DND-41 (cell line): ENCODE measurements around the gene CYP2J2.
"Not testable (repeated sequence)": the region's sequence is repeated elsewhere in the genome, so short reads cannot be mapped to it uniquely, and the experiment has no call there.

Source experiments
- ATAC-seq: fragments of 200-7000 bp; cut with Tn5 transposase; 3 replicates; pipeline ENCODE4 v1.9.1; 2021; ENCODE audit warnings: low read depth; ENCODE audit not compliant: insufficient read depth
- DNase-seq: peaks from one replicate; pipeline ENCODE4 v3.0.0-alpha.2; 2020
- H2AFZ ChIP-seq: 2 replicates; pipeline ENCODE4 v1.6.0; 2012; ENCODE audit warnings: low read depth, low read length
- H3K27ac ChIP-seq: 2 replicates; pipeline ENCODE4 v1.5.1; 2012; ENCODE audit warnings: low read length, inconsistent platforms
- H3K27me3 ChIP-seq: fragments of 200-600 bp; sonication (generic); 2 replicates; pipeline ENCODE4 v1.6.0; 2012; ENCODE audit warnings: low read length, mild to moderate bottlenecking, inconsistent platforms; ENCODE audit not compliant: insufficient read depth, poor library complexity
- H3K36me3 ChIP-seq: 2 replicates; pipeline ENCODE4 v1.5.1; 2012; ENCODE audit warnings: low read length, inconsistent platforms; ENCODE audit not compliant: insufficient read depth
- H3K4me1 ChIP-seq: 2 replicates; pipeline ENCODE4 v1.5.1; 2012; ENCODE audit warnings: mild to moderate bottlenecking, low read length; ENCODE audit not compliant: insufficient read depth
- H3K4me2 ChIP-seq: 2 replicates; pipeline ENCODE4 v1.6.0; 2012; ENCODE audit warnings: mild to moderate bottlenecking, moderate library complexity, low read length, inconsistent platforms; ENCODE audit not compliant: insufficient read depth
- H3K4me3 ChIP-seq, 2 experiments: fragments of 200-600 bp in 1 of 2; shearing (Covaris generic) in 1 of 2; 2 replicates each; pipeline ENCODE4 v1.5.1; 2012 to 2016; ENCODE audit warnings: inconsistent platforms in 2 of 2, low read length in 2 of 2, mild to moderate bottlenecking in 2 of 2, low read depth in 1 of 2, moderate library complexity in 1 of 2
- H3K79me2 ChIP-seq: 2 replicates; pipeline ENCODE4 v1.6.0; 2012; ENCODE audit warnings: low read length, inconsistent platforms; ENCODE audit not compliant: insufficient read depth
- H3K9ac ChIP-seq: 2 replicates; pipeline ENCODE4 v1.6.0; 2012; ENCODE audit warnings: low read depth, mild to moderate bottlenecking, inconsistent platforms, low read length, moderate library complexity
- H3K9me3 ChIP-seq: 2 replicates; pipeline ENCODE4 v1.5.1; 2012; ENCODE audit warnings: low read length, moderate library complexity, mild to moderate bottlenecking, inconsistent platforms; ENCODE audit not compliant: insufficient read depth, severe bottlenecking
- H4K20me1 ChIP-seq: 2 replicates; pipeline ENCODE4 v1.6.0; 2012; ENCODE audit warnings: low read length; ENCODE audit not compliant: insufficient read depth
- EZH2 ChIP-seq: IDR thresholded peaks from 3 replicates; pipeline ENCODE4 v1.6.1; 2012; ENCODE audit warnings: borderline replicate concordance, low read depth, mild to moderate bottlenecking, moderate library complexity, low read length, inconsistent platforms; ENCODE audit not compliant: severe bottlenecking
- TF ChIP-seq, protein P1 (sequence below): IDR thresholded peaks from 2 replicates; pipeline ENCODE4 v1.5.1; 2012; ENCODE audit warnings: borderline replicate concordance, low read length, moderate library complexity, mild to moderate bottlenecking; ENCODE audit not compliant: poor library complexity, severe bottlenecking; ENCODE audit errors: extremely low read depth

The CYP2J2 gene

DNA sequence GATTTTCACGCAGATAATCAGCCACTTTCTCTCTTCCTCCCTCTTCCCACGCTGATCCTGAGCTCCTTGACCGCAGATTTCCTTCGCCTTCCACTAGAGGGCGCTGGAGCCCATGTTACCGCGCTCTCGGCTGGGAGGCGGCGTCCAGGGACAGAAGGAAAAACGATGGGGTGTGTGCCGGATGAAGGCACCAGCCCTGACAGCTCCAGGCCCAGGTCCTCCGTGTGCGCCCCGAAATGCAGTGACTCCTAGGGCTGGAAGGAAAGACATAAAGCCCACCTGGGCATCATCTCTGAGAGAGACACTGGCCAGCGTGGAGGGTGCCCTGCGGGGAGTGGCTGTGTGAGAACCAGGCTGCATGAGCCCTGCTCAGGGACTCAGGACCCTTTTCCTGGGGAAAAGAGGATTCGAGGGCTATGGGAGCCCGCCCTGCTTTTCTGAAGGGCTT, 44.9 kb upstream of the CYP2J2 start:
- DNase-seq: peak; percentile 40
- Histone ChIP-seq H3K9ac (no peak overlapping the region), H4K20me1 (no peaks in the 10 kb centered on the region), H2AFZ (no peak overlapping the region), H3K4me2 (no peak overlapping the region), H3K36me3 (no peaks in the 10 kb centered on the region), H3K4me3 (no peak overlapping the region), H3K4me1 (no peaks in the 10 kb centered on the region), H3K9me3 (no peaks in the 10 kb centered on the region), H3K27ac (no peak overlapping the region), H3K27me3 (peaks cover 5% of the 10 kb centered on the region), H3K79me2 (no peaks in the 10 kb centered on the region)
- TF ChIP-seq, protein P1, sequence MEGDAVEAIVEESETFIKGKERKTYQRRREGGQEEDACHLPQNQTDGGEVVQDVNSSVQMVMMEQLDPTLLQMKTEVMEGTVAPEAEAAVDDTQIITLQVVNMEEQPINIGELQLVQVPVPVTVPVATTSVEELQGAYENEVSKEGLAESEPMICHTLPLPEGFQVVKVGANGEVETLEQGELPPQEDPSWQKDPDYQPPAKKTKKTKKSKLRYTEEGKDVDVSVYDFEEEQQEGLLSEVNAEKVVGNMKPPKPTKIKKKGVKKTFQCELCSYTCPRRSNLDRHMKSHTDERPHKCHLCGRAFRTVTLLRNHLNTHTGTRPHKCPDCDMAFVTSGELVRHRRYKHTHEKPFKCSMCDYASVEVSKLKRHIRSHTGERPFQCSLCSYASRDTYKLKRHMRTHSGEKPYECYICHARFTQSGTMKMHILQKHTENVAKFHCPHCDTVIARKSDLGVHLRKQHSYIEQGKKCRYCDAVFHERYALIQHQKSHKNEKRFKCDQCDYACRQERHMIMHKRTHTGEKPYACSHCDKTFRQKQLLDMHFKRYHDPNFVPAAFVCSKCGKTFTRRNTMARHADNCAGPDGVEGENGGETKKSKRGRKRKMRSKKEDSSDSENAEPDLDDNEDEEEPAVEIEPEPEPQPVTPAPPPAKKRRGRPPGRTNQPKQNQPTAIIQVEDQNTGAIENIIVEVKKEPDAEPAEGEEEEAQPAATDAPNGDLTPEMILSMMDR: peak; percentile 82
- no peak for TF ChIP-seq EZH2
- peak; percentile 76 for ATAC-seq

DNA sequence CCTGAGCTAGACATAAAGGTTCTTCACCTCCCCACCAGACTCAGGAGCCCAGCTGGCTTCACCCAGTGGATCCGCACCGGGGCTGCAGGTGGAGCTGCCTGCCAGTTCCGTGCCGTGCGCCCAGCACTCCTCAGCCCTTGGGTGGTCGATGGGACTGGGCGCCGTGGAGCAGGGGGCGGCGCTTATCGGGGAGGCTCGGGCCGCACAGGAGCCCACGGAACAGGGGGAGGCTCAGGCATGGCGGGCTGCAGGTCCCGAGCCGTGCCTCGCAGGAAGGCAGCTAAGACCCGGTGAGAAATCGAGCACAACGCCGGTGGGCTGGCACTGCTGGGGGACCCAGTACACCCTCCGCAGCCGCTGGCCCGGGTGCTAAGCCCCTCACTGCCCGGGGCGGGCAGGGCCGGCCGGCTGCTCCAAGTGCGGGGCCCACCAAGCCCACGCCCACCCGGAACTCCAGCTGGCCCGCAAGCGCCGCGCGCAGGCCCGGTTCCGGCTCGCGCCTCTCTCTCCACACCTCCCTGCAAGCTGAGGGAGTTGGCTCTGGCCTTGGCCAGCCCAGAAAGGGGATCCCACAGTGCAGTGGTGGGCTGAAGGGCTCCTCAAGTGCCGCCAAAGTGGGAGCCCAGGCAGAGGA, 43.1 kb upstream of the CYP2J2 start:
- not testable (repeated sequence) for H2AFZ ChIP-seq, H3K27me3 ChIP-seq, H3K79me2 ChIP-seq, H3K36me3 ChIP-seq, H3K4me1 ChIP-seq, H4K20me1 ChIP-seq, ATAC-seq, H3K4me3 ChIP-seq, DNase-seq, H3K9me3 ChIP-seq, H3K4me2 ChIP-seq, H3K9ac ChIP-seq, H3K27ac ChIP-seq

DNA sequence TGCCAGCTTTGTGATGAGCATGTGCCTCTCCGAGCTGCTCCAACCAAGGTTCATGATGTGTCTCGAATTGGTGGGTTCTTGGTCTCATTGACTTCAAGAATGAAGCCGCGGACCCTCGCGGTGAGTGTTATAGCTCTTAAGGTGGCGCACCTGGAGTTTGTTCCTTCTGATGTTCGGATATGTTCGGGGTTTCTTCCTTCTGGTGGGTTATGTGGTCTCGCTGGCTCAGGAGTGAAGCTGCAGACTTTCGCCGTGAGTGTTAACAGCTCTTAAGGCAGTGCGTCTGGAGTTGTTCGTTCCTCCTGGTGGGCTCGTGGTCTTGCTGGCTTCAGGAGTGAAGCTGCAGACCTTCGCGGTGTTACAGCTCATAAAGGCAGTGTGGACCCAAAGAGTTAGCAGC, 42.2 kb upstream of the CYP2J2 start:
- H3K79me2 ChIP-seq, H4K20me1 ChIP-seq, H3K4me3 ChIP-seq, H3K27me3 ChIP-seq, H3K36me3 ChIP-seq, H3K27ac ChIP-seq, H3K9ac ChIP-seq, H3K4me2 ChIP-seq, DNase-seq, ATAC-seq, H3K4me1 ChIP-seq, H2AFZ ChIP-seq, H3K9me3 ChIP-seq: not testable (repeated sequence)

DNA sequence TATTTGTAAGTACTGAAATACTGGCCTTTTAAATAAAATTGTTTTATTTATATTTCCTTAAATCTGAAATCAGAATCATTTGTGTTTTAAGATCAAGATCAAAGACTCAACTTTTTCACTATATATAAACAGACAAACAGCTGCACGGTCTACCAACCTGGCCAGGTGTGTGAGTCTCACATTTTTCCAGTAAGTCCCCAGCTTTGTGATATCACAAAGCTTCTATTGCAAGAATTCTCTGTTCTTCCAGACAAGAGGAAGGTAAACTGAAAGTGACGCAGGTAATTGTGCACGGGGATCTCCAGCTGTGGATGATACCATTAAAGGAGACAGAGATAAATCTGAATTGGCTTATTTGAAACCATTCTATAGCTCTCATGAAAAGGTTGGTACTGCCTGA, 41.2 kb upstream of the CYP2J2 start:
- H2AFZ ChIP-seq: no peak overlapping the region
- no peak overlapping the region for H3K9ac ChIP-seq
- no peak for TF ChIP-seq EZH2
- TF ChIP-seq, protein P1: no peak
- no peak overlapping the region for H3K4me2 ChIP-seq
- no peaks in the 10 kb centered on the region for H3K27me3 ChIP-seq
- no peak overlapping the region for H3K27ac ChIP-seq
- H4K20me1 ChIP-seq: no peaks in the 10 kb centered on the region
- no peak overlapping the region for H3K4me3 ChIP-seq
- no peaks in the 10 kb centered on the region for H3K79me2 ChIP-seq
- ATAC-seq (no peak), DNase-seq (no peak)
- no peaks in the 10 kb centered on the region for H3K4me1 ChIP-seq
- no peaks in the 10 kb centered on the region for H3K9me3 ChIP-seq
- H3K36me3 ChIP-seq: no peaks in the 10 kb centered on the region
